IPS-15b (cell line): ENCODE results near the gene RPS6KB2.

ENCODE experiments used
- H3K27me3 ChIP-seq: one replicate; pipeline ENCODE4 v1.6.1; 2013; ENCODE audit warnings: low read length; ENCODE audit not compliant: control insufficient read depth, insufficient read depth
- H3K36me3 ChIP-seq: one replicate; pipeline ENCODE4 v1.6.1; 2013; ENCODE audit warnings: low read length; ENCODE audit not compliant: control insufficient read depth, insufficient read depth
- H3K4me1 ChIP-seq: one replicate; pipeline ENCODE4 v1.6.1; 2013; ENCODE audit warnings: mild to moderate bottlenecking, low read length; ENCODE audit not compliant: control insufficient read depth, insufficient read depth
- H3K4me3 ChIP-seq: one replicate; pipeline ENCODE4 v1.5.1; 2013; ENCODE audit warnings: low read depth, low read length
- H3K9ac ChIP-seq: one replicate; pipeline ENCODE4 v1.6.1; 2013; ENCODE audit warnings: low read depth, mild to moderate bottlenecking, low read length
- H3K9me3 ChIP-seq: one replicate; pipeline ENCODE4 v1.6.1; 2013; ENCODE audit warnings: mild to moderate bottlenecking, low read length; ENCODE audit not compliant: control insufficient read depth, insufficient read depth

Gene RPS6KB2

DNA sequence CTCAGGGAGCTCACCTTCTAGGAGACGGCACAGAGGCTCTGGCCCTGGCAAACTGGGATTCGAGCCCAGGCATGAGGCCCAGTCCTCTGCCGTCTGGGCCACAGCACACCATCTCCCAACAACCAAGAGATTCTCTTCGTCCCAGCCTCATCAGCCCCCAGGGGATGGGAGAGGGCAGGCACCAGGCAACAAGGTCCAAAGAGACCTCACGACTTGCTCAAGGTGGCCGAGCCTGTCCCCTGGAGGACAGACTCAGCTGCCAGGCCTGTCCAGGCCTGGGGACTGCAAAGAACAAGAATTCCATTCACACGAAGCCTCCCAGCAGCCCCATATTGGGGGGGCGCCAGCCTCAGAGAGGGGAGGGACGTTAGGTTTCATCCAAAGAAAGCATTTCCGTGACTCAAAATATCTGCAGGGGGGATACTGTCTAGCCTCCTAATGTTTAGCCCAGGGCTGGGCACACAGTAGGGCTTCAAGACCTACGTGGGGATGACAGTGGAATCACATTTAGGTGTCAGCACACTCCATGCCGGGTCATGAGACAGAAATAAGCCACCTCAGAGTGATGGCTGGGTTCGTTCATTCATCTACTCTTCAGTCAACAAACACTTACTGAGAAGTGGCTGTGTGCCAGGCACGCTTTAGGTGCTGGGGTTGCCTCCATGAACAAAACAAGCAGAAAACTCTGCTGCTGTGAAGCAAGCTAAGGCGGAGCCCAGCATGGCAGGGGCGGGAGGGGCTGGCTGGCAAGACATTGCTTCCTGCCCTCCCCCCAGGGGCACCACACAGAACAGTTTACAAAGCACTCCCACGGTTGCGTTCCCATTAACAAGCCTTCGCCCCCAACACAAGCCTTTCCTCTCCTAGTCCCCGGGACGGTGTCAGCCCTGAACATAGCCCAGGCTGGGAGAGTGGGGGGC is 11.6 kb upstream of the RPS6KB2 start:
- Histone ChIP-seq H3K27me3 (peaks cover 7% of the 10 kb centered on the region), H3K9me3 (no peaks in the 10 kb centered on the region), H3K9ac (no peak overlapping the region), H3K4me3 (no peak overlapping the region), H3K4me1 (peaks cover 4% of the 10 kb centered on the region), H3K36me3 (no peaks in the 10 kb centered on the region)

- Histone ChIP-seq H3K4me3 (no peak overlapping the region), H3K27me3 (peaks cover 7% of the 10 kb centered on the region), H3K36me3 (no peaks in the 10 kb centered on the region), H3K4me1 (peaks cover 4% of the 10 kb centered on the region), H3K9me3 (no peaks in the 10 kb centered on the region), H3K9ac (no peak overlapping the region)
Observed at GRCh38 chr11:67417425-67417824, 10.9 kb upstream of the RPS6KB2 start.

DNA sequence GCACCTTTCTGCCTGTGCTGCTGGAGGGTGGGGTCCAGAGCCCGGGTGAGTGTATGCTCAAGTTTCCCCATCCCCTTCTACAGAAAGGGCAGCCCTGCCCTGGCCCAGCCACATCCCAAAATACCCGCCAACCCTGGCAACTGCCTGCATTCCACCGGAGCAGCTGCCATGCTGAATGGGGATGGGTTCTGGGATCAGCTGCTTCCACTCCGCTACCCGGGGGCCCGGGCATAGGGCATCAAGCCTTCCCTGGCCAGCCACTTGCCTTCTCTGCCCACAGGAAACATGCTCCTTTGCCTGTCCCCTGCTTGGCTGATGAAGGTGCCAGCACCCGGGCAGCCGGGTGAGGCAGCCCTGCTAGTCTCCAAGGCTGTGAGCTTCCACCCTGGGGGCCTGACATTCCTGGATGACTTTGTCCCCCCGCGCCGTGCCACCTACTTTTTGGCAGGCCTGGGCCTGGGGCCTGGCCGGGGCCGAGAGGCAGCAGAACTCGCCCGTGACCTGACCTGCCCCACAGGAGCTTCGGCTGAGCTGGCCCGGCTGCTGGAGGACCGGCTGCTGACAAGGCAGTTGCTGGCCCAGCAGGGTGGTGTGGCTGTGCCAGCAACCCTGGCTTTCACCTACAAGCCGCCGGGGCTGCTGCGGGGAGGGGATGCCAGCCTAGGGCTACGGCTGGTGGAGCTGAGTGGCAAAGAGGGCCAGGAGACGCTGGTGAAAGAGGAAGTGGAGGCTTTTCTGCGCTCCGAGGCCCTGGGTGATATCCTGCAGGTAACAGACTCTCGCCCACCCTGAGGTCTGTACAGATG is 9.6 kb upstream of the RPS6KB2 start:
- Histone ChIP-seq H3K27me3 (peaks cover 4% of the 10 kb centered on the region), H3K4me1 (peaks cover 4% of the 10 kb centered on the region), H3K9me3 (no peaks in the 10 kb centered on the region), H3K4me3 (no peak overlapping the region), H3K9ac (no peak overlapping the region), H3K36me3 (no peaks in the 10 kb centered on the region)

GRCh38 chr11:67419325-67420049 is 8.8 kb upstream of the RPS6KB2 start:
- no peaks in the 10 kb centered on the region for H3K36me3 ChIP-seq
- peaks cover 4% of the 10 kb centered on the region for H3K27me3 ChIP-seq
- no peak overlapping the region for H3K4me3 ChIP-seq
- H3K9me3 ChIP-seq, result no peaks in the 10 kb centered on the region
- peaks cover 4% of the 10 kb centered on the region for H3K4me1 ChIP-seq
- no peak overlapping the region for H3K9ac ChIP-seq

DNA sequence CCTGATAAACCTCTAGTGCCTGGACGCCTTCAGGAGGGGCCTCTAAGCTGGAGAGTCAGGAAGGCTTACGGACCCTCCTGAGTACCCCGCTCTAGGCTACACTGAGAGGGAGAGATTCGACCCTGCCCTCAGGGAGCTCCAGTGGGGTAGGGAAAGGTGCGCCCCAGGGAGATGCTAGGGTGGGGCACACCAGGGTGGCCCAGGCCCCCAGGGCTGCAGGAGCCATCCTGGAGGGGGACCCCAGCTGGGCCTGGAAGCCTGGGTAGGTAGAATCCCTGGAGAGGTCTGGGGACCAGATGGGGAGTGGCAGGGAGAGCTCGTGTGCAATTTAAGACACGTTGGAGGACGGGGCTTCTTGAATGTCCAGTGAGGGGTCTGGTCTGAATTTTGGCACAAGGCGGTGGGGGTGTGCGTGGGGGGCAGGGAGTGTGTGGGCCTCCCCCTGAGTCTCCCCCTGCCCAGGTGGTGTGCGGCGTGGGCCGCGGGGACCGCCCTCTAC is 8.1 kb upstream of the RPS6KB2 start:
- Histone ChIP-seq H3K4me3 (peak overlapping the region; percentile 50), H3K9me3 (no peaks in the 10 kb centered on the region), H3K4me1 (peaks cover 4% of the 10 kb centered on the region), H3K36me3 (no peaks in the 10 kb centered on the region), H3K27me3 (peaks cover 4% of the 10 kb centered on the region), H3K9ac (no peak overlapping the region)

GRCh38 chr11:67420646-67421429 is 7.5 kb upstream of the RPS6KB2 start:
- Histone ChIP-seq H3K9me3 (no peaks in the 10 kb centered on the region), H3K4me1 (peaks cover 4% of the 10 kb centered on the region), H3K27me3 (peaks cover 4% of the 10 kb centered on the region), H3K4me3 (peak overlapping the region; percentile 50), H3K9ac (no peak overlapping the region), H3K36me3 (no peaks in the 10 kb centered on the region)

GRCh38 chr11:67421430-67422031 is 6.8 kb upstream of the RPS6KB2 start:
- Histone ChIP-seq H3K4me3 (peak overlapping the region; percentile 13), H3K9me3 (no peaks in the 10 kb centered on the region), H3K4me1 (no peaks in the 10 kb centered on the region), H3K9ac (no peak overlapping the region), H3K27me3 (peaks cover 4% of the 10 kb centered on the region), H3K36me3 (no peaks in the 10 kb centered on the region)

DNA sequence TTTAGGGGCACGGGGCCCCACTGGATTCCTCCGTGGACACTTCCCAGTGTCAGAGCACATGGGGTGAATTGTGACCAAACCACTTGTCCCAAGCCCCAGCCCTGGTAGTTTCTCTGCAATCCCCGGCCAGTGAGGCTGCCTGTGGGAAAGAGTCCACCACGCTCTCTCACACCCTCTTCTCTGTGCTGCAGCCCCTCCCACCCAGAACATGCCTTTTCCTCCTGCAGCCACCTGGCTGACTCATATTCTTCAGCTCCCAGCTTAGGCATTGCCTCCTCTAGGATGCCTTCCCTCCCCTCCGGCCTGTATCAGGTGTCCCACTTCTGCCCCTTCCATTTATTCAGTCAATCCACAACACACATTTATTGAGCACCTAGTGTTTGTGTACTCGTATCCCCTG is 5.4 kb upstream of the RPS6KB2 start:
- no peaks in the 10 kb centered on the region for H3K4me1 ChIP-seq
- H3K9me3 ChIP-seq, result no peaks in the 10 kb centered on the region
- no peaks in the 10 kb centered on the region for H3K36me3 ChIP-seq
- no peak overlapping the region for H3K9ac ChIP-seq
- no peak overlapping the region for H3K4me3 ChIP-seq
- H3K27me3 ChIP-seq, result peaks cover 4% of the 10 kb centered on the region

- no peak overlapping the region for H3K9ac ChIP-seq
- H3K4me3 ChIP-seq, result no peak overlapping the region
- no peaks in the 10 kb centered on the region for H3K9me3 ChIP-seq
- H3K4me1 ChIP-seq, result no peaks in the 10 kb centered on the region
- no peaks in the 10 kb centered on the region for H3K36me3 ChIP-seq
- H3K27me3 ChIP-seq, result peaks cover 4% of the 10 kb centered on the region
Observed at GRCh38 chr11:67423466-67423865, 4.8 kb upstream of the RPS6KB2 start.

DNA sequence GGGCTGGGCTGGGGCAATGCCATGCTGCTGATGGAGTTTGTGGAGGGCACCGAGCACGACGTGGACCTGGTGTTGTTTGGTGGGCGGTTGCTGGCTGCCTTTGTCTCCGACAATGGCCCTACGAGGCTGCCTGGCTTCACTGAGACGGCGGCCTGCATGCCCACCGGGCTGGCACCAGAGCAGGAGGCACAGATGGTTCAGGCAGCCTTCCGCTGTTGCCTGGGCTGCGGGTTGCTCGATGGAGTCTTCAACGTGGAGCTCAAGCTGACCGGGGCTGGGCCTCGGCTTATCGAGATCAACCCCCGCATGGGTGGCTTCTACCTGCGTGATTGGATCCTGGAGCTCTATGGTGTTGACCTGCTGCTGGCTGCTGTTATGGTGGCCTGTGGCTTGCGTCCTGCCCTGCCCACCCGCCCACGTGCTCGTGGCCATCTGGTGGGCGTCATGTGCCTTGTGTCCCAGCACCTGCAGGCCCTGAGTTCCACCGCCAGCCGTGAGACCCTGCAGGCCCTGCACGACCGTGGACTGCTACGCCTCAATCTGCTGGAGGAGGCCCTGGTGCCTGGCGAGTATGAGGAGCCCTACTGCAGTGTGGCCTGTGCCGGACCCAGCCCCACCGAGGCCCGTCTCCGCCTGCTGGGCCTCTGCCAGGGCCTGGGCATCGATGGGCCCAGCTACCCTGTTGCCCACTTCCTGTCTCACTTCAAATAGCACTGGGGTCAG is 4.2 kb upstream of the RPS6KB2 start:
- H3K36me3 ChIP-seq, result no peaks in the 10 kb centered on the region
- H3K9ac ChIP-seq, result no peak overlapping the region
- peaks cover 4% of the 10 kb centered on the region for H3K27me3 ChIP-seq
- H3K4me1 ChIP-seq, result no peaks in the 10 kb centered on the region
- H3K9me3 ChIP-seq, result no peaks in the 10 kb centered on the region
- no peak overlapping the region for H3K4me3 ChIP-seq
